Iris pigment epithelial cell (primary cell): ENCODE data around the gene DNAH7.

ENCODE experiments used
- DNase-seq: peaks from one replicate; pipeline ENCODE4 v3.0.0-alpha.2; 2011; ENCODE audit warnings: low read depth

Gene DNAH7

GRCh38 chr2:196077821-196078220 lies 9.2 kb upstream of the DNAH7 start:
- DNase-seq: no peak

GRCh38 chr2:196076778-196077568 lies 8.3 kb upstream of the DNAH7 start:
- no peak for DNase-seq

- DNase-seq: no peak
Observed at GRCh38 chr2:196075196-196075595, 6.6 kb upstream of the DNAH7 start.

GRCh38 chr2:196074631-196075030 lies 6.0 kb upstream of the DNAH7 start:
- DNase-seq: no peak

GRCh38 chr2:196073521-196073920 lies 4.9 kb upstream of the DNAH7 start:
- no peak for DNase-seq

- no peak for DNase-seq
Observed at GRCh38 chr2:196067088-196067382, 1.6 kb downstream of the DNAH7 start.

GRCh38 chr2:196066291-196067087 lies 2.1 kb downstream of the DNAH7 start:
- peak; percentile 28 for DNase-seq

- no peak for DNase-seq
Observed at GRCh38 chr2:196063773-196064172, 4.9 kb downstream of the DNAH7 start.

GRCh38 chr2:196059491-196059960 lies 9.1 kb downstream of the DNAH7 start:
- DNase-seq: no peak

- DNase-seq: no peak
Observed at GRCh38 chr2:196054631-196055030, 14.0 kb downstream of the DNAH7 start.

GRCh38 chr2:196046123-196046917 lies 22.3 kb downstream of the DNAH7 start:
- DNase-seq: peak; percentile 50

GRCh38 chr2:196041786-196042185 lies 26.9 kb downstream of the DNAH7 start:
- no peak for DNase-seq

- DNase-seq: no peak
Observed at GRCh38 chr2:196040218-196040617, 28.4 kb downstream of the DNAH7 start.

GRCh38 chr2:196036442-196036841 lies 32.2 kb downstream of the DNAH7 start:
- no peak for DNase-seq

GRCh38 chr2:196018037-196018436 lies 50.6 kb downstream of the DNAH7 start:
- no peak for DNase-seq

GRCh38 chr2:196012314-196012713 lies 56.3 kb downstream of the DNAH7 start:
- DNase-seq: no peak

GRCh38 chr2:196000551-196000950 lies 68.1 kb downstream of the DNAH7 start:
- no peak for DNase-seq

- DNase-seq: no peak
Observed at GRCh38 chr2:195998070-195998469, 70.6 kb downstream of the DNAH7 start.

- no peak for DNase-seq
Observed at GRCh38 chr2:195995499-195995898, 73.1 kb downstream of the DNAH7 start.

- no peak for DNase-seq
Observed at GRCh38 chr2:195993623-195994022, 75.0 kb downstream of the DNAH7 start.

- DNase-seq: no peak
Observed at GRCh38 chr2:195985741-195986140, 82.9 kb downstream of the DNAH7 start.

GRCh38 chr2:195984923-195985726 lies 83.5 kb downstream of the DNAH7 start:
- peak; percentile 36 for DNase-seq
